ENCODE results near the gene CTIF. TPM values are rescaled to one million over a fixed set of nuclear protein-coding genes. Genes with fewer than 3 reads are reported as not detected.

Gene CTIF
- total RNA-seq, 1 donor from 2014 or later, result 35.1 TPM

GRCh38 chr18:48583573-48583972 is 44.7 kb downstream of the CTIF start:
- H3K27ac ChIP-seq, result no peak overlapping the region
- intact Hi-C loops (cut with DNase I), result no loop called here
- H3K27me3 ChIP-seq, result no peaks in the 10 kb centered on the region
- H3K9me3 ChIP-seq, result no peaks in the 10 kb centered on the region
- DNase-seq (ENCODE audit: extremely low spot score in 2 of 2), result no peak
- no peaks in the 10 kb centered on the region for H3K36me3 ChIP-seq
- peaks cover 4% of the 10 kb centered on the region for H3K4me1 ChIP-seq
- TF ChIP-seq POLR2A (IDR thresholded peaks at IDR 0.05), result no peak
- H3K4me3 ChIP-seq, result no peak overlapping the region

DNA sequence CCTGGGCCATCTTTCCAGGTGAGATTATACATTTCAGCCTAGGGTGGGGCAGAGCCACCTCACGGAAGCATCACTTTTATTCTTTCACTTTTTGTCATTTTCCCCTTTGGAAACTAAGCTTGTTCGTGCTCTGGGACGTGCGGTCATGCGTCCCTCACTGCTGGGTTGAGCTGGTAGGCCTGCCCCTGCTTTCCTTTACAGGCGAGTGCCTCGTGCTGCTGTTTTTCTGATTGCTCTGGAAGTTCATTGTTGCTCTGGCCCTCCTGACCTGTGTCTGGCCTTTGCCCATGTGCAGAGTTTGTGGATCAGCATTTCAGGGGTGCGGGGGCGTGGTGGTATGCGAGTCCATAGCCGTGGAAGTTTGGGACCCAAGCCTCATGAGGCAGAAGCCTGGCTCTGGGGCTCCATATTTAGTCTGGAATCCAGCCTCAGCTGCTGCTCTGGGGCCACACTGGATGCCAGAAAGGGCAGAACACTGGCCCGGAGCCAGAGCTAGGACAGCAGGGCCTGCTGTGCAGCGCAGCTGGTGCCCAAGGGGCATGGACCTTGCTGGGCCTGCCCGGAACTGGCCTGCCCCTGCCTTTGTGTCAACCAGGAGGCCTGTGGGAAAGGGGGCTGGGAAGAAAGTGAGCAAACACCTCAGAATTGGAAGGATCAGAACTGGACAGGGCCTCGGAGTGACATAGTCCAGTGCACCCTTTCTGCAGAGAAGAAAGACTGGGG is 51.1 kb downstream of the CTIF start:
- Histone ChIP-seq H3K4me3 (no peak overlapping the region), H3K4me1 (peaks cover 17% of the 10 kb centered on the region), H3K27ac (no peak overlapping the region), H3K36me3 (no peaks in the 10 kb centered on the region), H3K9me3 (no peaks in the 10 kb centered on the region), H3K27me3 (no peaks in the 10 kb centered on the region)
- intact Hi-C loops (cut with DNase I), result no loop called here
- TF ChIP-seq, protein P1, sequence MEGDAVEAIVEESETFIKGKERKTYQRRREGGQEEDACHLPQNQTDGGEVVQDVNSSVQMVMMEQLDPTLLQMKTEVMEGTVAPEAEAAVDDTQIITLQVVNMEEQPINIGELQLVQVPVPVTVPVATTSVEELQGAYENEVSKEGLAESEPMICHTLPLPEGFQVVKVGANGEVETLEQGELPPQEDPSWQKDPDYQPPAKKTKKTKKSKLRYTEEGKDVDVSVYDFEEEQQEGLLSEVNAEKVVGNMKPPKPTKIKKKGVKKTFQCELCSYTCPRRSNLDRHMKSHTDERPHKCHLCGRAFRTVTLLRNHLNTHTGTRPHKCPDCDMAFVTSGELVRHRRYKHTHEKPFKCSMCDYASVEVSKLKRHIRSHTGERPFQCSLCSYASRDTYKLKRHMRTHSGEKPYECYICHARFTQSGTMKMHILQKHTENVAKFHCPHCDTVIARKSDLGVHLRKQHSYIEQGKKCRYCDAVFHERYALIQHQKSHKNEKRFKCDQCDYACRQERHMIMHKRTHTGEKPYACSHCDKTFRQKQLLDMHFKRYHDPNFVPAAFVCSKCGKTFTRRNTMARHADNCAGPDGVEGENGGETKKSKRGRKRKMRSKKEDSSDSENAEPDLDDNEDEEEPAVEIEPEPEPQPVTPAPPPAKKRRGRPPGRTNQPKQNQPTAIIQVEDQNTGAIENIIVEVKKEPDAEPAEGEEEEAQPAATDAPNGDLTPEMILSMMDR (IDR thresholded peaks at IDR 0.05), result no peak
- TF ChIP-seq POLR2A (IDR thresholded peaks at IDR 0.05) (no peak), POLR2AphosphoS5 (IDR thresholded peaks at IDR 0.05; ENCODE audit: insufficient read depth in 1 of 2, low read depth in 1 of 2) (no peak)
- DNase-seq (ENCODE audit: extremely low spot score in 2 of 2), result no peak

DNA sequence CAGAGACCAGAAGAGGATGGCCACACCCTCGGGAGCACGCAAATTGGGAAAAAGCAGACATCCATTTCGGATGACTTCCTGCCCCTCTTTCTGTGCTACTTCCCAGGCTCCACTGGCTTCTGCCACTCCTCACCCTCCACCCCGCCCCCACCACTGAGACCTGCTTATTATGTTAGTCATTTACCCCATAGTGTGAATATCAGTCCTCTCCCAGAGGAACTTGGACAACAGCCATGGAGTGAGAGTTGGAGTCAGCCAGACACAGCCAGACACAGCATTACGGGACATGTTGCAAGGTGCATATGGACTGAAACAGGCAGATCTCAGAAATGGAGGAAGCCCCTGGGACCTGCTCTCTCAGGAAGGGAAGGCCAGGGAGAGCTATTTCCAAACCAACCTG is 51.8 kb downstream of the CTIF start:
- intact Hi-C loops (cut with DNase I), result no loop called here
- Histone ChIP-seq H3K36me3 (no peaks in the 10 kb centered on the region), H3K27ac (no peak overlapping the region), H3K9me3 (no peaks in the 10 kb centered on the region), H3K4me3 (no peak overlapping the region), H3K27me3 (no peaks in the 10 kb centered on the region), H3K4me1 (peaks cover 17% of the 10 kb centered on the region)
- TF ChIP-seq, protein P1 (IDR thresholded peaks at IDR 0.05), result no peak
- TF ChIP-seq POLR2A (IDR thresholded peaks at IDR 0.05), result no peak
- no peak for TF ChIP-seq POLR2AphosphoS5 (IDR thresholded peaks at IDR 0.05; ENCODE audit: insufficient read depth in 1 of 2, low read depth in 1 of 2)
- DNase-seq (ENCODE audit: extremely low spot score in 2 of 2), result no peak

- H3K9me3 ChIP-seq, result no peaks in the 10 kb centered on the region
- no peaks in the 10 kb centered on the region for H3K36me3 ChIP-seq
- no peak overlapping the region for H3K27ac ChIP-seq
- no peak for DNase-seq (ENCODE audit: extremely low spot score in 2 of 2)
- intact Hi-C loops (cut with DNase I), result no loop called here
- no peak overlapping the region for H3K4me3 ChIP-seq
- H3K27me3 ChIP-seq, result no peaks in the 10 kb centered on the region
- H3K4me1 ChIP-seq, result peaks cover 17% of the 10 kb centered on the region
- TF ChIP-seq POLR2A (IDR thresholded peaks at IDR 0.05) (no peak), POLR2AphosphoS5 (IDR thresholded peaks at IDR 0.05; ENCODE audit: insufficient read depth in 1 of 2, low read depth in 1 of 2) (no peak)
- TF ChIP-seq, protein P1 (IDR thresholded peaks at IDR 0.05), result no peak
Measured at GRCh38 chr18:48592540-48593171, 53.8 kb downstream of the CTIF start.

DNA sequence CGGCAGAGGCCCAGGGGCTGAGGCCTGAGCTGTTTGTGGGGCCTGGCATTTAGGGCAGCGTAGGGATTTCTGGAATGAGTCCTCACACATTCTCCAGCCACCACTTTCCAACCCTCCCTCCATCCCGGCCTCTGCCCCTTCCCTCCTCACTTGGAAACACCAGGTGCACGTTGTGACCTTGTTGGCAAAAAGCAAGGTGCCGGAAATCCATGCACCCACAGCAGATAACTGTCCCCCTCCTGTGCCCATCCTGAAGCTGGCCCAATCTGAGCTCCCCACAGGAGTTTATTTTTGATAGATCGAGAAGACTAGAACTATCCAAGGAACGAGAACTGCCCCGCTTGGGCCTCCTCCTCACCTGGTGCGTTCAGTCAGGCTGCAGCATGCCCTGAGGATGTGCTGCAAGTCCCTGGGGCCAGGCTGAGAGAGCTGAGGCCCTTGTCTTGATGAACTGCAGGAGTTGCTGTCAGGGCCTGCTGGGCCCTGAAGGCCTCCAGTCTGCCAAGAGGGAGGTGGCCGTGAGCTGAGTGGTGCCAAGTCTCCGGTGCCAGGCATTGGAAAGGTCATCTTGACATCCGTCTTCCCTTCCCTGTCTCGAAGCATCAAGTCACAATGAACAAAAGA is 55.8 kb downstream of the CTIF start:
- Histone ChIP-seq H3K4me1 (peaks cover 16% of the 10 kb centered on the region), H3K4me3 (no peak overlapping the region), H3K27ac (no peak overlapping the region), H3K9me3 (no peaks in the 10 kb centered on the region), H3K27me3 (no peaks in the 10 kb centered on the region), H3K36me3 (no peaks in the 10 kb centered on the region)
- TF ChIP-seq POLR2AphosphoS5 (IDR thresholded peaks at IDR 0.05; ENCODE audit: insufficient read depth in 1 of 2, low read depth in 1 of 2) (no peak), POLR2A (IDR thresholded peaks at IDR 0.05) (no peak)
- intact Hi-C loops (cut with DNase I), result no loop called here
- no peak for DNase-seq (ENCODE audit: extremely low spot score in 2 of 2)
